ENCODE results near the gene FILIP1L.

FILIP1L gene

DNA sequence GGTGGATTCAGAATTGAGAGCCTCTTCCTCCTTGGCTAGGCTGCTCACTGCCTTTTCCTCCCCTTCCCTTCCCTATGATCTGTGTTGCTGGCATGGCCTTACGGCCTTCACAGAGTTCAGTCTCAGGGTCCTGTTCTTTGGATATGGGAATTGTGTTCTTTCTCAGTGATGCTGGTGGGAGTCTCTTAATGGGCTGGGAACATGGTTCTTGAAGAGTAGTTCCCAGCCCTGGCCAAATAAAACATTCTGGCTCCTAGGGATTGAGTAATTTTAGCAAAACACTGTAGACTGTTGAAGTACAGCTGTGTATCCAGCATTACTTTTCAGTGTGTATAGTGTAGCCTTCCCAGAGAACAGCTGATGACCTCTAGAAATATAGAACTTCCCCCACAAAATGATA, 22.6 kb upstream of the FILIP1L start:
- ATAC-seq (ENCODE audit: insufficient read depth, low read depth) (no peak), DNase-seq (no peak)
- no peaks in the 10 kb centered on the region for H3K9me3 ChIP-seq (ENCODE audit: insufficient read depth, low read length, severe bottlenecking)
- H4K20me1 ChIP-seq (ENCODE audit: insufficient read depth, low read length) = no peaks in the 10 kb centered on the region
- H3K79me2 ChIP-seq (ENCODE audit: insufficient read depth, low read length) = no peaks in the 10 kb centered on the region
- no peak overlapping the region for H3K27ac ChIP-seq (ENCODE audit: low read length)
- TF ChIP-seq, protein P1, sequence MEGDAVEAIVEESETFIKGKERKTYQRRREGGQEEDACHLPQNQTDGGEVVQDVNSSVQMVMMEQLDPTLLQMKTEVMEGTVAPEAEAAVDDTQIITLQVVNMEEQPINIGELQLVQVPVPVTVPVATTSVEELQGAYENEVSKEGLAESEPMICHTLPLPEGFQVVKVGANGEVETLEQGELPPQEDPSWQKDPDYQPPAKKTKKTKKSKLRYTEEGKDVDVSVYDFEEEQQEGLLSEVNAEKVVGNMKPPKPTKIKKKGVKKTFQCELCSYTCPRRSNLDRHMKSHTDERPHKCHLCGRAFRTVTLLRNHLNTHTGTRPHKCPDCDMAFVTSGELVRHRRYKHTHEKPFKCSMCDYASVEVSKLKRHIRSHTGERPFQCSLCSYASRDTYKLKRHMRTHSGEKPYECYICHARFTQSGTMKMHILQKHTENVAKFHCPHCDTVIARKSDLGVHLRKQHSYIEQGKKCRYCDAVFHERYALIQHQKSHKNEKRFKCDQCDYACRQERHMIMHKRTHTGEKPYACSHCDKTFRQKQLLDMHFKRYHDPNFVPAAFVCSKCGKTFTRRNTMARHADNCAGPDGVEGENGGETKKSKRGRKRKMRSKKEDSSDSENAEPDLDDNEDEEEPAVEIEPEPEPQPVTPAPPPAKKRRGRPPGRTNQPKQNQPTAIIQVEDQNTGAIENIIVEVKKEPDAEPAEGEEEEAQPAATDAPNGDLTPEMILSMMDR (IDR thresholded peaks at IDR 0.05; ENCODE audit: borderline replicate concordance, extremely low read depth, low read length, poor library complexity, severe bottlenecking) = no peak
- TF ChIP-seq EZH2 (IDR thresholded peaks at IDR 0.05; ENCODE audit: borderline replicate concordance, low read depth, low read length, severe bottlenecking) = no peak
- no peaks in the 10 kb centered on the region for H3K27me3 ChIP-seq (ENCODE audit: insufficient read depth, low read length, poor library complexity)
- no peaks in the 10 kb centered on the region for H3K36me3 ChIP-seq (ENCODE audit: insufficient read depth, low read length)
- H3K4me2 ChIP-seq (ENCODE audit: insufficient read depth, low read length) = no peak overlapping the region
- H2AFZ ChIP-seq (ENCODE audit: low read depth, low read length) = no peak overlapping the region
- H3K9ac ChIP-seq (ENCODE audit: low read depth, low read length) = no peak overlapping the region
- H3K4me3 ChIP-seq (ENCODE audit: low read depth in 1 of 2, low read length in 2 of 2) = no peak overlapping the region
- no peaks in the 10 kb centered on the region for H3K4me1 ChIP-seq (ENCODE audit: insufficient read depth, low read length)

DNA sequence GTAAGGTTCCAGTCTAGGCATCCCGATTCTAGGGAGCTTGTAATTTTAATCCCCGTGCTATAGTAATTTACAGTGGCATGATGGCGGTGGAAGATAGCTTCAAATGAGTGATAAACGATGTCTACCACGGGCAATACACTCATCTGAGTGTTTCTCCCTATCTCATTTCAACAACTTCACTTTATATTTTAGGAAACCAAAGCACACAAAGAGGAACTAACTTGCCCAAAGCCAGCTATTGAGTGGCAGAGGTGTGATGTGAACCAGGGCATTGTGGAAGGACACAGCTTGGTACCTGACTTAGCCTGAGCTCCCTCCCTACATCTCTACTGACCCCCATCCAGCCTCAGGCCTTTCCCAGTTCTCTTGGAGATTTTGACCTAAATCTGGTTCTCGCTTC, 16.9 kb upstream of the FILIP1L start:
- H4K20me1 ChIP-seq (ENCODE audit: insufficient read depth, low read length) = no peaks in the 10 kb centered on the region
- H3K9me3 ChIP-seq (ENCODE audit: insufficient read depth, low read length, severe bottlenecking) = no peaks in the 10 kb centered on the region
- H3K4me2 ChIP-seq (ENCODE audit: insufficient read depth, low read length) = no peak overlapping the region
- ATAC-seq (ENCODE audit: insufficient read depth, low read depth) = no peak
- H2AFZ ChIP-seq (ENCODE audit: low read depth, low read length) = no peak overlapping the region
- no peak overlapping the region for H3K9ac ChIP-seq (ENCODE audit: low read depth, low read length)
- TF ChIP-seq, protein P1 (IDR thresholded peaks at IDR 0.05; ENCODE audit: borderline replicate concordance, extremely low read depth, low read length, poor library complexity, severe bottlenecking) = no peak
- TF ChIP-seq EZH2 (IDR thresholded peaks at IDR 0.05; ENCODE audit: borderline replicate concordance, low read depth, low read length, severe bottlenecking) = no peak
- H3K27me3 ChIP-seq (ENCODE audit: insufficient read depth, low read length, poor library complexity) = no peaks in the 10 kb centered on the region
- H3K4me1 ChIP-seq (ENCODE audit: insufficient read depth, low read length) = no peaks in the 10 kb centered on the region
- H3K79me2 ChIP-seq (ENCODE audit: insufficient read depth, low read length) = no peaks in the 10 kb centered on the region
- DNase-seq = no peak
- no peaks in the 10 kb centered on the region for H3K36me3 ChIP-seq (ENCODE audit: insufficient read depth, low read length)
- H3K27ac ChIP-seq (ENCODE audit: low read length) = no peak overlapping the region
- no peak overlapping the region for H3K4me3 ChIP-seq (ENCODE audit: low read depth in 1 of 2, low read length in 2 of 2)

- H3K4me1 ChIP-seq (ENCODE audit: insufficient read depth, low read length) = no peaks in the 10 kb centered on the region
- H3K36me3 ChIP-seq (ENCODE audit: insufficient read depth, low read length) = no peaks in the 10 kb centered on the region
- TF ChIP-seq, protein P1 (IDR thresholded peaks at IDR 0.05; ENCODE audit: borderline replicate concordance, extremely low read depth, low read length, poor library complexity, severe bottlenecking) = no peak
- no peak for TF ChIP-seq EZH2 (IDR thresholded peaks at IDR 0.05; ENCODE audit: borderline replicate concordance, low read depth, low read length, severe bottlenecking)
- H2AFZ ChIP-seq (ENCODE audit: low read depth, low read length) = no peak overlapping the region
- no peak overlapping the region for H3K4me2 ChIP-seq (ENCODE audit: insufficient read depth, low read length)
- no peaks in the 10 kb centered on the region for H3K9me3 ChIP-seq (ENCODE audit: insufficient read depth, low read length, severe bottlenecking)
- no peak overlapping the region for H3K9ac ChIP-seq (ENCODE audit: low read depth, low read length)
- no peaks in the 10 kb centered on the region for H3K79me2 ChIP-seq (ENCODE audit: insufficient read depth, low read length)
- H4K20me1 ChIP-seq (ENCODE audit: insufficient read depth, low read length) = no peaks in the 10 kb centered on the region
- H3K27ac ChIP-seq (ENCODE audit: low read length) = no peak overlapping the region
- no peak overlapping the region for H3K4me3 ChIP-seq (ENCODE audit: low read depth in 1 of 2, low read length in 2 of 2)
- no peak for DNase-seq
- no peak for ATAC-seq (ENCODE audit: insufficient read depth, low read depth)
- H3K27me3 ChIP-seq (ENCODE audit: insufficient read depth, low read length, poor library complexity) = no peaks in the 10 kb centered on the region
These were observed 15.6 kb upstream of the FILIP1L start for GRCh38 chr3:100129941-100130340.

DNA sequence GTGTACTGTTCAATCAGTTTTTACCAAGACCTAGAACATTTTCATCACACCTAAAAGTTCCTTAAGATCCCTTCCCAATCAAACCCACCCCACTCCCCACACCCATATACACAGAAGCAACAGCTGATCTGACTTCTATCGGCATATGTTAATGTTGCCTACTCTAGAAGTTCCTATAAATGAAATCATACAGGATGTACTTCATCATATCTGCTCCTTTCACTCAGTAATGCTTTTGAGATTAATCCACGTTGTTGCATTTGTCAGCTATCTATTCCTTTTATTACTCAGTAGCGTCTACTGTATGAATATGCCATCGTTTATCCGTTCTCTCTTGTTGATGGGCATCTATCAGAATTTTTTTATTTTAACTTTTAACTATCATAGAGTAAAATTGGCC, 14.3 kb upstream of the FILIP1L start:
- Histone ChIP-seq H3K4me1 (ENCODE audit: insufficient read depth, low read length) (no peaks in the 10 kb centered on the region), H4K20me1 (ENCODE audit: insufficient read depth, low read length) (no peaks in the 10 kb centered on the region), H3K9me3 (ENCODE audit: insufficient read depth, low read length, severe bottlenecking) (no peaks in the 10 kb centered on the region), H3K79me2 (ENCODE audit: insufficient read depth, low read length) (no peaks in the 10 kb centered on the region), H3K27me3 (ENCODE audit: insufficient read depth, low read length, poor library complexity) (no peaks in the 10 kb centered on the region), H3K4me3 (ENCODE audit: low read depth in 1 of 2, low read length in 2 of 2) (no peak overlapping the region), H2AFZ (ENCODE audit: low read depth, low read length) (no peak overlapping the region), H3K27ac (ENCODE audit: low read length) (no peak overlapping the region), H3K9ac (ENCODE audit: low read depth, low read length) (no peak overlapping the region), H3K4me2 (ENCODE audit: insufficient read depth, low read length) (no peak overlapping the region), H3K36me3 (ENCODE audit: insufficient read depth, low read length) (no peaks in the 10 kb centered on the region)
- ATAC-seq (ENCODE audit: insufficient read depth, low read depth) (no peak), DNase-seq (no peak)
- TF ChIP-seq, protein P1 (IDR thresholded peaks at IDR 0.05; ENCODE audit: borderline replicate concordance, extremely low read depth, low read length, poor library complexity, severe bottlenecking) = no peak
- TF ChIP-seq EZH2 (IDR thresholded peaks at IDR 0.05; ENCODE audit: borderline replicate concordance, low read depth, low read length, severe bottlenecking) = no peak
